Gastrocnemius medialis (tissue), 4 donors: Measurements from ENCODE around the gene RARA. TPM values are rescaled to one million over a fixed set of nuclear protein-coding genes. Genes with fewer than 3 reads are reported as not detected.

Source experiments
- ATAC-seq, 2 donors: fragments of 150-250 bp; one replicate each; pipeline ENCODE4 v1.9.1; 2016
- DNase-seq, 2 donors: peaks; one replicate each; pipeline ENCODE4 v3.0.0-alpha.2; 2019
- H3K27ac ChIP-seq, 4 donors: fragments of 200-600 bp; sonication (generic); 1 replicate in 1 of 4; 2 replicates in 3 of 4; pipeline ENCODE4 v1.5.1; 2016 to 2018; ENCODE audit warnings: mild to moderate bottlenecking in 2 of 4, moderate library complexity in 1 of 4
- H3K27me3 ChIP-seq, 3 donors: fragments of 200-600 bp; sonication (generic) in 2 of 3; 1 replicate in 1 of 3; 2 replicates in 2 of 3; pipeline versions ENCODE4 v1.5.1 to v1.6.0; 2016 to 2019; ENCODE audit warnings: mild to moderate bottlenecking in 1 of 3, moderate library complexity in 1 of 3
- H3K36me3 ChIP-seq, 2 donors: fragments of 200-600 bp; sonication (generic) in 1 of 2; one replicate each; pipeline ENCODE4 v1.5.1; 2017 to 2018
- H3K4me1 ChIP-seq, 2 donors: fragments of 200-600 bp; sonication (generic) in 1 of 2; one replicate each; pipeline ENCODE4 v1.5.1; 2016 to 2017; ENCODE audit warnings: mild to moderate bottlenecking in 2 of 2
- H3K4me3 ChIP-seq, 4 donors: fragments of 200-600 bp; sonication (generic) in 3 of 4; 1 replicate in 1 of 4; 2 replicates in 3 of 4; pipeline ENCODE4 v1.5.1; 2016 to 2019; ENCODE audit warnings: mild to moderate bottlenecking in 2 of 4
- H3K9me3 ChIP-seq, 3 donors: fragments of 200-600 bp; sonication (generic) in 2 of 3; 1 replicate in 1 of 3; 2 replicates in 2 of 3; pipeline ENCODE4 v1.5.1; 2016 to 2019
- POLR2A ChIP-seq, 2 donors: fragments of 450-650 bp; IDR thresholded peaks; one replicate each; pipeline ENCODE4 v1.6.1; 2017; ENCODE audit warnings: antibody characterized with exemption in 2 of 2, mild to moderate bottlenecking in 2 of 2, moderate library complexity in 2 of 2
- in situ Hi-C, 4 donors: fragments of 200-750 bp; cut with MboI; loops; one replicate each; pipeline versions ENCODE4 v1.15.0 to v1.8.0; 2017; ENCODE audit warnings: low sequenced_read_pairs in 4 of 4
- intact Hi-C: fragments of 100-400 bp; cut with DNase I; formaldehyde crosslinking; loops from one replicate; pipeline ENCODE4 v1.15.1; 2023; ENCODE audit warnings: low total_unique reads
- total RNA-seq, 4 donors: library from RNA; depleted of rRNA; stranded (reverse); fragments of >200 nt; gene quantifications; one replicate each; pipeline versions ENCODE4 v1.1.0 to v1.2.3, GENCODE V29; 2016
- TF ChIP-seq, protein P1 (sequence below), 5 experiments: fragments of 450-650 bp in 3 of 5; fragments of 200-600 bp in 2 of 5; sonication (generic) in 2 of 5; IDR thresholded peaks in 4 of 5; conservative IDR thresholded peaks in 1 of 5; 1 replicate in 4 of 5; 2 replicates in 1 of 5; pipeline ENCODE4 v1.5.1; 2016 to 2019; ENCODE audit warnings: antibody characterized with exemption in 5 of 5, mild to moderate bottlenecking in 3 of 5, moderate library complexity in 3 of 5

The RARA gene
- total RNA-seq, 4 donors from 2014 or later, result 20.3 to 67.0 (median 48.4) TPM

DNA sequence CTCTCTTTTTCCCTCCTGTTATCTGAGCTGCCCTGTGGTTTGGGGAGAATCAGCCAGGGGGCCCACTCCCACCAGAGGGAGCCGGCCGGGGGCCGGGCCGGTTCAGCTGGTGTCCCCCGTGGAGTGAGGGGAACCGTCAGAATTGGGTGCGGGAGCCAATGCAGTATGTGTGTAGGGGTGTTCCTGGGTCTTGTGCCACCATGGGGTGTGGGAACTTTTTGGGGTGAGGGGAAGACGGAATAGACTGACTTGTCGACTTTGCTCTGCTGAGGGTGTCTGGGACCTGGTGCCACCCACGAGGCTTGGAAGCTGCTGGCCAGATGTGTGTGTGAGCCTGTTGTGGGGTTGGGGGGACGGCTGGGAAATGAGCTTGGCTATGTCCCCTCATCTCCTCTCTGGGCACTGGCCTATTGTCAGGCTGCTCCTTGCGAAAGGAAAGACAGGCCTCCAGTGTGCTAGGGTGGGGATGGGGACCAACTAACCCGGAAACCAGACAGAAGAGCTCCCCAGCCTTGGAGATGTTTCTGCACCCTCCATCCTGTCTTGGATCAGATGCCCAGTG lies 9.9 kb downstream of the RARA start:
- TF ChIP-seq, protein P1, sequence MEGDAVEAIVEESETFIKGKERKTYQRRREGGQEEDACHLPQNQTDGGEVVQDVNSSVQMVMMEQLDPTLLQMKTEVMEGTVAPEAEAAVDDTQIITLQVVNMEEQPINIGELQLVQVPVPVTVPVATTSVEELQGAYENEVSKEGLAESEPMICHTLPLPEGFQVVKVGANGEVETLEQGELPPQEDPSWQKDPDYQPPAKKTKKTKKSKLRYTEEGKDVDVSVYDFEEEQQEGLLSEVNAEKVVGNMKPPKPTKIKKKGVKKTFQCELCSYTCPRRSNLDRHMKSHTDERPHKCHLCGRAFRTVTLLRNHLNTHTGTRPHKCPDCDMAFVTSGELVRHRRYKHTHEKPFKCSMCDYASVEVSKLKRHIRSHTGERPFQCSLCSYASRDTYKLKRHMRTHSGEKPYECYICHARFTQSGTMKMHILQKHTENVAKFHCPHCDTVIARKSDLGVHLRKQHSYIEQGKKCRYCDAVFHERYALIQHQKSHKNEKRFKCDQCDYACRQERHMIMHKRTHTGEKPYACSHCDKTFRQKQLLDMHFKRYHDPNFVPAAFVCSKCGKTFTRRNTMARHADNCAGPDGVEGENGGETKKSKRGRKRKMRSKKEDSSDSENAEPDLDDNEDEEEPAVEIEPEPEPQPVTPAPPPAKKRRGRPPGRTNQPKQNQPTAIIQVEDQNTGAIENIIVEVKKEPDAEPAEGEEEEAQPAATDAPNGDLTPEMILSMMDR (IDR thresholded peaks at IDR 0.05 in 4 of 5, conservative IDR thresholded peaks at IDR 0.05 in 1 of 5), result peak in 1 of 5 experiments; percentile 37
- TF ChIP-seq POLR2A (IDR thresholded peaks at IDR 0.05), result peak in 1 of 2 donors; percentile 31
- intact Hi-C loops (loop anchor here (2.0 to 10.0 kb wide), 4 partner anchors 14 to 1370 kb away; partner anchors contain the start of genes CSF3 and EIF1), in situ Hi-C loops (no loop called here)
- Histone ChIP-seq H3K36me3 (no peaks in the 10 kb centered on the region), H3K27me3 (no peaks in the 10 kb centered on the region), H3K9me3 (no peaks in the 10 kb centered on the region), H3K4me3 (peak overlapping the region; percentile 82 to 100 (median 90)), H3K4me1 (peaks cover 76 to 89% of the 10 kb centered on the region in 2 donors), H3K27ac (peak overlapping the region; percentile 95 to 100 (median 98))
- DNase-seq (peak in 1 of 2 donors; percentile 55), ATAC-seq (no peak)

DNA sequence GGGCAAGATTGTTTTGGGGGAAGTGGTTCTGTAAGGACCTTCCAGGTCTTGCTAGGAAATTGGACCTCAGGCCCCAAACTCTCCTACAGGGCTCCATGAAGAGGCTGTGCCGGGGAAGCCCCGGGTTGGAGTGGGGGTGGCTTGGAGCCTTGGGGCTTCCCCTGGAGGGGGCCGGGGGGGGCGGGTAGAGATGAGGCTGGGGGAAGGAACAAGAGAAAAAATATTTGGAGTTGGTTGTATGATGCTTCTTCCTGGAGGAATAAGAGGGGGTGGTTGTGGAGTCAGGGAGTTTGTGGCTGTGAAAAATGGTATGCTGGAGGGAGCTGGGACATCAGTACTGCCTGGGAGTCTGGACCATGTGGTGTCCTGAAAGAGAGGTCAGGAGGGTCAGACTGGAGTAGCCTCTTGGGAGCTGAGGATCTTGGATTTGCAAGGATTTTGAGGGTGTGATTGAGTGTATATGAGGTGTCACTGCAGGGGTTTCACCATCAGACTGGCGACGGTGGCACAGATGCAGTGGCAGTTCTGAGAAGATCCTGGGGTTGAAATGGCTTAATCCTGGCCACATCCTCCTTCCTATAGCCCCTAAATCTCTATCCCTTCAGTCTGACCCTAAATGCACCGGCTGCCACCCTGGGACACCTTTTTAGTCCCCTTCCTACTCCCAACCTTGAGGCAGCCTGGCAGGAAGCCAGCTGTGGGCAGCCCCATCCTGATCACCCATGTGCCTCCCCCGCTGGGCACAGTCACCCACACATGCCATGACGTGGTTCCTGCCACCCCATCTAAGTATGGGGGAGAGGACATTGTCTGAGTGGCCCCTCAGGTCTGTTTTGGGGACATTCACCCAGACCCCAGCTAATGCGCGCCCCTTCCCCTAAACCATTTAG lies 10.9 kb downstream of the RARA start:
- intact Hi-C loops, result loop anchor here (2.0 to 10.0 kb wide), 4 partner anchors 13 to 1369 kb away; partner anchors contain the start of genes CSF3 and EIF1
- Histone ChIP-seq H3K9me3 (no peaks in the 10 kb centered on the region), H3K4me1 (peaks cover 77 to 89% of the 10 kb centered on the region in 2 donors), H3K4me3 (peak overlapping the region; percentile 82 to 100 (median 90)), H3K27ac (peak overlapping the region; percentile 95 to 100 (median 98)), H3K27me3 (no peaks in the 10 kb centered on the region), H3K36me3 (no peaks in the 10 kb centered on the region)
- in situ Hi-C loops, result no loop called here
- DNase-seq (peak in 1 of 2 donors; percentile 83), ATAC-seq (no peak)
- no peak for TF ChIP-seq POLR2A (IDR thresholded peaks at IDR 0.05)
- TF ChIP-seq, protein P1 (IDR thresholded peaks at IDR 0.05 in 4 of 5, conservative IDR thresholded peaks at IDR 0.05 in 1 of 5), result no peak

DNA sequence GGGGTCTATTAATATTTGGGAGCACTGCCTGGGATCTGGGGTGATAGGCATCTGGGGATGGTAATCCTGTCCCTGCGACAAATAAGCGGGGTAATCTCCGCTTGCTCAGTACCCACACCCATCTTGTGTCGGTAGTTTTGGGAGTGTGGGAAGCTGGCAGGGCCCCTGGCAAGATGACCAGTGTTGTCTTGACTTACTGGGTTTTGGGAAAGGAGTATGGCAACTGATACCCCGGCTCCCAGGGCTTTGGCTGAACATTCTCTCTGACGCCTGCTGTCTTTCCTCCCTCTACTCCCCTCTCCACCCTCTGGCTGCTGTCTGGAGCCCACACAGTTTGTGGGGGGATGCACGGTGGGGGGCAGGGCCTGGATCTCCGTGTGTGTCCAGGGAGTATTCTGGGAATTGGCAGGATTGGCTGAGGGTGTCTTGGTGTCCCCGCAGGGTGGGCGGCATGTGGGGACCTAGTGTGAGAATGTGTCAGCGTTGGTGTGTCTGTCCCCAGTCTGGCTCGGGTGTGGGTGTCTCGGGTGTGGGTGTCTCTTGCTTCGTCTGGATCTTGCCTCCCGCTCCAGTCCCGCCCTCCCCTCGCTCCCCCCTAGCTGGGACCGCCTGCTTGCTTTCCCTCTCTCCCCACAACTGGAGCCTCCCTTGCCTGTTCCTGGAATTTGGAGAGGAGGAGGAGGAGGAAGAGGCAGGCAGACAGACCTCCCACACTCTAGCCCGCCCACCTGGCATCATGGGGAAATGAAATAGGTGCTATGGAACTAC lies 12.0 kb downstream of the RARA start:
- peak; percentile 20 to 40 for ATAC-seq

DNA sequence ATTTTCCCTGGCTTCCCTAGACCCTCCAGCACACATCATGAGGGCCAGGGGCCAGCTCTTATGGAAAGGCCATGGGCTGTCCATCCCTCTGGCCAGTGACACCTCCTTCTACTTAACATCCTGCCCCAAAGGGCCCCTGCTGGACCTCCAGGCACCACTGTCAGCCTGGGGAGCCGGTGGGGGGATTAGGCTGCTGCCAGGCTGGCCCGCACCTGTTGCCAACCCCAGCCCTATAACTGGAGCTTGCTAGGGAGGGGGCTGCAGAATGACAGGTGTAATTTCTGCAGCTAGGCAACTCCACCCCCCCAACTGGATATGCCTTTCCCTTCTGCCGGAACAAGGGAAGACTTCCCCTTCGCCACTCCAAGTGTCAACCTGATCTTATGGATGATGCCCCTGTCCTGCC lies 12.5 kb downstream of the RARA start:
- Histone ChIP-seq H3K27me3 (no peaks in the 10 kb centered on the region), H3K36me3 (no peaks in the 10 kb centered on the region), H3K4me3 (peak overlapping the region; percentile 82 to 100 (median 90)), H3K27ac (peak overlapping the region; percentile 95 to 100 (median 98)), H3K4me1 (peaks cover 79 to 89% of the 10 kb centered on the region in 2 donors), H3K9me3 (no peaks in the 10 kb centered on the region)
- no peak for DNase-seq
- in situ Hi-C loops, result no loop called here
- peak in 1 of 2 donors; percentile 1 for ATAC-seq
- TF ChIP-seq, protein P1 (IDR thresholded peaks at IDR 0.05 in 4 of 5, conservative IDR thresholded peaks at IDR 0.05 in 1 of 5), result no peak
- TF ChIP-seq POLR2A (IDR thresholded peaks at IDR 0.05), result no peak
- intact Hi-C loops, result loop anchor here (1.0 kb wide), 1 partner anchor 20 kb away; no protein-coding TSS in a partner anchor

More for the DNA sequence above, 12.0 kb downstream of the RARA start:
- TF ChIP-seq POLR2A (IDR thresholded peaks at IDR 0.05), result peak; percentile 75 to 78
- TF ChIP-seq, protein P1 (IDR thresholded peaks at IDR 0.05 in 4 of 5, conservative IDR thresholded peaks at IDR 0.05 in 1 of 5), result no peak
- no peaks in the 10 kb centered on the region for H3K36me3 ChIP-seq
- DNase-seq, result peak; percentile 59 to 95
- H3K27me3 ChIP-seq, result no peaks in the 10 kb centered on the region
- intact Hi-C loops (loop anchor here (1.0 kb wide), 1 partner anchor 20 kb away; no protein-coding TSS in a partner anchor), in situ Hi-C loops (no loop called here)
- H3K9me3 ChIP-seq, result no peaks in the 10 kb centered on the region
- H3K4me3 ChIP-seq, result peak overlapping the region; percentile 82 to 100 (median 90)
- peak overlapping the region; percentile 95 to 100 (median 98) for H3K27ac ChIP-seq
- peaks cover 79 to 89% of the 10 kb centered on the region in 2 donors for H3K4me1 ChIP-seq
